Measurements from ENCODE around the gene BHLHA15. TPM values are rescaled to one million over a fixed set of nuclear protein-coding genes. Genes with fewer than 3 reads are reported as not detected.

The BHLHA15 gene
- total and polyA plus RNA-seq, 2 experiments from 2014 or later: 0.39 to 2.3 TPM

- no peaks in the 10 kb centered on the region for H4K20me1 ChIP-seq (ENCODE audit: insufficient read depth, poor library complexity, severe bottlenecking)
- no peaks in the 10 kb centered on the region for H3K79me2 ChIP-seq
- H3K4me1 ChIP-seq (ENCODE audit: insufficient read depth): no peaks in the 10 kb centered on the region
- TF ChIP-seq EZH2 (IDR thresholded peaks at IDR 0.05; ENCODE audit: borderline replicate concordance) (no peak), CTCF (IDR thresholded peaks at IDR 0.05; ENCODE audit: poor library complexity) (no peak), EZH2phosphoT487 (IDR thresholded peaks at IDR 0.05; ENCODE audit: low read depth, severe bottlenecking, unreplicated experiment) (no peak)
- H3K9me3 ChIP-seq (ENCODE audit: low read depth): no peaks in the 10 kb centered on the region
- no peaks in the 10 kb centered on the region for H3K36me3 ChIP-seq (replicated peaks; ENCODE audit: insufficient read depth, low read depth)
- peak; percentile 3 for DNase-seq (ENCODE audit: low spot score)
- WGBS (ENCODE audit: low lambda C conversion rate, missing lambda C conversion rate): 97% methylated on average over 34 of the region's 34 CpGs
- H3K4me3 ChIP-seq: no peak overlapping the region
- H3K27me3 ChIP-seq: no peaks in the 10 kb centered on the region
- no peaks in the 10 kb centered on the region for H3K9me2 ChIP-seq (replicated peaks; ENCODE audit: insufficient read depth)
- H2AFZ ChIP-seq: no peak overlapping the region
- H3K27ac ChIP-seq: no peak overlapping the region
- H3K4me2 ChIP-seq: no peak overlapping the region
Observed at GRCh38 chr7:98221611-98222532, 10.6 kb downstream of the BHLHA15 start.

GRCh38 chr7:98222533-98223195 lies 11.4 kb downstream of the BHLHA15 start:
- Histone ChIP-seq H3K27ac (no peak overlapping the region), H4K20me1 (ENCODE audit: insufficient read depth, poor library complexity, severe bottlenecking) (no peaks in the 10 kb centered on the region), H2AFZ (no peak overlapping the region), H3K4me2 (no peak overlapping the region), H3K27me3 (no peaks in the 10 kb centered on the region), H3K9me3 (ENCODE audit: low read depth) (no peaks in the 10 kb centered on the region), H3K36me3 (replicated peaks; ENCODE audit: insufficient read depth, low read depth) (no peaks in the 10 kb centered on the region), H3K4me3 (no peak overlapping the region), H3K79me2 (no peaks in the 10 kb centered on the region), H3K9me2 (replicated peaks; ENCODE audit: insufficient read depth) (no peaks in the 10 kb centered on the region), H3K4me1 (ENCODE audit: insufficient read depth) (no peaks in the 10 kb centered on the region)
- WGBS (ENCODE audit: low lambda C conversion rate, missing lambda C conversion rate): 96% methylated on average over 29 of the region's 30 CpGs
- no peak for TF ChIP-seq CTCF (IDR thresholded peaks at IDR 0.05; ENCODE audit: poor library complexity)
- peak; percentile 4 for DNase-seq (ENCODE audit: low spot score)

DNA sequence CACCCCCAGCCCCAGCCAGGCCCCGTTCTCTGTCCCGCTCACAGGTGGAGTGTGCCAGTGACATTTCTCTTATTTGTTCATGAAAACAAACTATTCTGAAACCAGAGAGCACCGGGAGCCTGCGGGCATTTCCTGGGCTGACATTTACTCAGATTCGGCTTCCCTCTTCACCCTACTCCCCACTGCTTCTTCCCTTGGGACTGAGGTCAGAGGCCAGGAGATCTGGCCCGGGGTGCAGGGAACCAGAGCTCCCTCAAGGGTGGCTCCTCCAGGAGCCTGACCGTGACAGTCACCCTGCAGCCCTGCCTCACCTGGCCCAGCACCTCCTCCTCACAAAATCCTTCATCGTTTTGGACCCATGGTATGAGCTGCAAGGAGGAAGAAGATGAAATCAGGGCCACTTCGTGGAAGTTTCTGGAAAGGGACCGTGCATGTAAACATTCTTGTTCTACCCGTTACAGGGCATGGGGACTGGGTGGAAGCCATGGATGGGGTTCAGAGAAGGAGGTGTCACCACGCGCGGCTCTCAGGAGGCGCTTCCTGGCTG lies 12.2 kb downstream of the BHLHA15 start:
- TF ChIP-seq EZH2 (IDR thresholded peaks at IDR 0.05; ENCODE audit: borderline replicate concordance) (no peak), EZH2phosphoT487 (IDR thresholded peaks at IDR 0.05; ENCODE audit: low read depth, severe bottlenecking, unreplicated experiment) (no peak), CTCF (IDR thresholded peaks at IDR 0.05; ENCODE audit: poor library complexity) (no peak)
- Histone ChIP-seq H2AFZ (no peak overlapping the region), H3K9me3 (ENCODE audit: low read depth) (no peaks in the 10 kb centered on the region), H3K27me3 (no peaks in the 10 kb centered on the region), H3K9me2 (replicated peaks; ENCODE audit: insufficient read depth) (no peaks in the 10 kb centered on the region), H3K4me1 (ENCODE audit: insufficient read depth) (no peaks in the 10 kb centered on the region), H3K27ac (no peak overlapping the region), H3K4me2 (no peak overlapping the region), H4K20me1 (ENCODE audit: insufficient read depth, poor library complexity, severe bottlenecking) (no peaks in the 10 kb centered on the region), H3K36me3 (replicated peaks; ENCODE audit: insufficient read depth, low read depth) (no peaks in the 10 kb centered on the region), H3K79me2 (no peaks in the 10 kb centered on the region), H3K4me3 (no peak overlapping the region)
- WGBS (ENCODE audit: low lambda C conversion rate, missing lambda C conversion rate): 83% methylated on average over 15 of the region's 15 CpGs
- no peak for DNase-seq (ENCODE audit: low spot score)

Data from hepatocyte (in vitro differentiated cells).